Liver (tissue), 9 donors: Measurements from ENCODE around the gene NR1D1. TPM values are rescaled to one million over a fixed set of nuclear protein-coding genes. Genes with fewer than 3 reads are reported as not detected.

Experiments used
- DNase-seq: peaks from one replicate; pipeline ENCODE4 v3.0.0-alpha.2; 2017; ENCODE audit warnings: low spot score
- H3K27ac ChIP-seq, 2 donors: one replicate each; pipeline ENCODE4 v1.7.0; 2013; ENCODE audit warnings: inconsistent platforms in 2 of 2, low read length in 2 of 2, control low read depth in 1 of 2, low read depth in 1 of 2, mild to moderate bottlenecking in 1 of 2
- H3K27me3 ChIP-seq, 4 donors: one replicate each; pipeline versions ENCODE4 v1.6.1 to v1.7.0; 2013; ENCODE audit warnings: low read length in 3 of 4, inconsistent platforms in 1 of 4, mild to moderate bottlenecking in 1 of 4, moderate library complexity in 1 of 4; ENCODE audit not compliant: control insufficient read depth in 4 of 4, insufficient read depth in 4 of 4
- H3K36me3 ChIP-seq, 4 donors: one replicate each; pipeline versions ENCODE4 v1.6.1 to v1.7.0; 2013; ENCODE audit warnings: low read length in 3 of 4, mild to moderate bottlenecking in 3 of 4, low read depth in 1 of 4, moderate library complexity in 1 of 4; ENCODE audit not compliant: control insufficient read depth in 4 of 4, insufficient read depth in 3 of 4
- H3K4me1 ChIP-seq, 4 donors: one replicate each; pipeline versions ENCODE4 v1.6.1 to v1.7.0; 2013; ENCODE audit warnings: low read length in 3 of 4, mild to moderate bottlenecking in 3 of 4, moderate library complexity in 1 of 4; ENCODE audit not compliant: control insufficient read depth in 4 of 4, insufficient read depth in 4 of 4
- H3K4me3 ChIP-seq, 3 donors: one replicate each; pipeline versions ENCODE4 v1.6.1 to v1.7.0; 2013; ENCODE audit warnings: low read length in 3 of 3, control low read depth in 1 of 3, low read depth in 1 of 3, mild to moderate bottlenecking in 1 of 3
- H3K9ac ChIP-seq, 2 donors: one replicate each; pipeline ENCODE4 v1.7.0; 2013; ENCODE audit warnings: low read length in 2 of 2, mild to moderate bottlenecking in 2 of 2, moderate library complexity in 2 of 2, control low read depth in 1 of 2, low read depth in 1 of 2
- H3K9me3 ChIP-seq, 4 donors: one replicate each; pipeline versions ENCODE4 v1.6.1 to v1.7.0; 2013; ENCODE audit warnings: low read length in 3 of 4; ENCODE audit not compliant: control insufficient read depth in 4 of 4
- EGR1 ChIP-seq, 2 donors: IDR thresholded peaks; 2 replicates each; pipeline ENCODE4 v1.6.1; 2016 to 2018; ENCODE audit warnings: antibody characterized with exemption in 2 of 2, low read depth in 2 of 2
- FOXA1 ChIP-seq: IDR thresholded peaks from 2 replicates; pipeline ENCODE4 v1.6.1; 2016; ENCODE audit warnings: antibody characterized with exemption
- FOXA2 ChIP-seq: IDR thresholded peaks from 2 replicates; pipeline ENCODE4 v1.6.1; 2016; ENCODE audit warnings: antibody characterized with exemption
- GABPA ChIP-seq, 2 donors: IDR thresholded peaks in 1 of 2; conservative IDR thresholded peaks in 1 of 2; 2 replicates each; pipeline ENCODE4 v1.6.1; 2016; ENCODE audit warnings: antibody characterized with exemption in 2 of 2, mild to moderate bottlenecking in 1 of 2, moderate library complexity in 1 of 2
- HNF4G ChIP-seq: IDR thresholded peaks from 2 replicates; pipeline ENCODE4 v1.6.1; 2016; ENCODE audit warnings: antibody characterized with exemption
- NR2F2 ChIP-seq: IDR thresholded peaks from 2 replicates; pipeline ENCODE4 v1.6.1; 2016; ENCODE audit warnings: antibody characterized with exemption
- RAD21 ChIP-seq, 2 donors: IDR thresholded peaks; 2 replicates each; pipeline ENCODE4 v1.6.1; 2016; ENCODE audit warnings: antibody characterized with exemption in 2 of 2, mild to moderate bottlenecking in 2 of 2
- REST ChIP-seq: IDR thresholded peaks from 2 replicates; pipeline ENCODE4 v1.6.1; 2016; ENCODE audit warnings: antibody characterized with exemption, mild to moderate bottlenecking
- RXRA ChIP-seq, 2 donors: IDR thresholded peaks; 2 replicates each; pipeline ENCODE4 v1.6.1; 2017 to 2018; ENCODE audit warnings: antibody characterized with exemption in 2 of 2, mild to moderate bottlenecking in 1 of 2
- SP1 ChIP-seq: IDR thresholded peaks from 2 replicates; pipeline ENCODE4 v1.6.1; 2018; ENCODE audit warnings: antibody characterized with exemption, mild to moderate bottlenecking
- YY1 ChIP-seq: IDR thresholded peaks from 2 replicates; pipeline ENCODE4 v1.6.1; 2016; ENCODE audit warnings: antibody characterized with exemption, mild to moderate bottlenecking
- WGBS: extraction: QIAGEN DNeasy Blood & Tissue Kit; methylation state at CpG from one replicate; pipeline ENCODE4 v1.1.7; 2013; 5-methylcytosine and 5-hydroxymethylcytosine counted together
- polyA plus RNA-seq, 2 donors: library from polyadenylated mRNA; stranded (reverse) in 1 of 2; unstranded in 1 of 2; fragments of 200-250 nt in 1 of 2; fragments of >200 nt in 1 of 2; fragmentation: Nextera tagmentation in 1 of 2; extraction: Ambion mirVana in 1 of 2; gene quantifications; one replicate each; pipeline versions ENCODE4 v1.2.1 to v1.2.3, GENCODE V29; 2013 to 2015
- total RNA-seq, 2 donors: library from RNA; depleted of rRNA; stranded (reverse); fragments of >200 nt; gene quantifications; one replicate each; pipeline ENCODE4 v1.2.3, GENCODE V29; 2014
- TF ChIP-seq, protein P1 (sequence below): IDR thresholded peaks from 2 replicates; pipeline ENCODE4 v1.6.1; 2016; ENCODE audit warnings: antibody characterized with exemption
- TF ChIP-seq, protein P2 (sequence below): fragments of 150-350 bp; IDR thresholded peaks from 2 replicates; pipeline ENCODE4 v1.5.1; 2017; ENCODE audit warnings: improper control_type of control experiment, low read depth, low read length; ENCODE audit not compliant: missing input control
- donor health status: healthy.
- donor health status: healthy.
- donor health status: healthy.
- donor health status: healthy.
- donor health status: healthy.

NR1D1 gene
- total and polyA plus RNA-seq, 4 donors, result 0.84 to 13.7 (median 5.6) TPM

- no peak for DNase-seq
- WGBS, result 60% methylated on average over 10 of the region's 10 CpGs
- H3K9ac ChIP-seq, result no peak overlapping the region
- no peaks in the 10 kb centered on the region for H3K27me3 ChIP-seq
- H3K4me1 ChIP-seq, result peaks cover 0 to 49% (median 34%) of the 10 kb centered on the region in 4 donors
- no peaks in the 10 kb centered on the region for H3K9me3 ChIP-seq
- TF ChIP-seq REST, result no peak
- H3K4me3 ChIP-seq, result no peak overlapping the region
- no peaks in the 10 kb centered on the region for H3K36me3 ChIP-seq
- H3K27ac ChIP-seq, result no peak overlapping the region
These were observed 35.2 kb downstream of the NR1D1 start for GRCh38 chr17:40064971-40065768.

- WGBS, result 47% methylated on average over 10 of the region's 10 CpGs
- no peaks in the 10 kb centered on the region for H3K36me3 ChIP-seq
- no peak for DNase-seq
- peak overlapping the region in 1 of 2 donors; percentile 26 for H3K9ac ChIP-seq
- H3K9me3 ChIP-seq, result no peaks in the 10 kb centered on the region
- TF ChIP-seq NR2F2, result no peak
- TF ChIP-seq FOXA2, result no peak
- TF ChIP-seq RAD21 (IDR thresholded peaks at IDR 0.05), result no peak
- no peak for TF ChIP-seq EGR1 (IDR thresholded peaks at IDR 0.05; ENCODE audit: low read depth in 2 of 2)
- TF ChIP-seq FOXA1, result no peak
- TF ChIP-seq, protein P1, sequence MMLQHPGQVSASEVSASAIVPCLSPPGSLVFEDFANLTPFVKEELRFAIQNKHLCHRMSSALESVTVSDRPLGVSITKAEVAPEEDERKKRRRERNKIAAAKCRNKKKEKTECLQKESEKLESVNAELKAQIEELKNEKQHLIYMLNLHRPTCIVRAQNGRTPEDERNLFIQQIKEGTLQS, result no peak
- TF ChIP-seq, protein P2, sequence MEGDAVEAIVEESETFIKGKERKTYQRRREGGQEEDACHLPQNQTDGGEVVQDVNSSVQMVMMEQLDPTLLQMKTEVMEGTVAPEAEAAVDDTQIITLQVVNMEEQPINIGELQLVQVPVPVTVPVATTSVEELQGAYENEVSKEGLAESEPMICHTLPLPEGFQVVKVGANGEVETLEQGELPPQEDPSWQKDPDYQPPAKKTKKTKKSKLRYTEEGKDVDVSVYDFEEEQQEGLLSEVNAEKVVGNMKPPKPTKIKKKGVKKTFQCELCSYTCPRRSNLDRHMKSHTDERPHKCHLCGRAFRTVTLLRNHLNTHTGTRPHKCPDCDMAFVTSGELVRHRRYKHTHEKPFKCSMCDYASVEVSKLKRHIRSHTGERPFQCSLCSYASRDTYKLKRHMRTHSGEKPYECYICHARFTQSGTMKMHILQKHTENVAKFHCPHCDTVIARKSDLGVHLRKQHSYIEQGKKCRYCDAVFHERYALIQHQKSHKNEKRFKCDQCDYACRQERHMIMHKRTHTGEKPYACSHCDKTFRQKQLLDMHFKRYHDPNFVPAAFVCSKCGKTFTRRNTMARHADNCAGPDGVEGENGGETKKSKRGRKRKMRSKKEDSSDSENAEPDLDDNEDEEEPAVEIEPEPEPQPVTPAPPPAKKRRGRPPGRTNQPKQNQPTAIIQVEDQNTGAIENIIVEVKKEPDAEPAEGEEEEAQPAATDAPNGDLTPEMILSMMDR, result no peak
- TF ChIP-seq RXRA (IDR thresholded peaks at IDR 0.05), result no peak
- TF ChIP-seq REST, result no peak
- no peak for TF ChIP-seq SP1
- no peak for TF ChIP-seq YY1
- no peak for TF ChIP-seq GABPA (IDR thresholded peaks at IDR 0.05 in 1 of 2, conservative IDR thresholded peaks at IDR 0.05 in 1 of 2)
- TF ChIP-seq HNF4G, result no peak
- peak overlapping the region; percentile 66 to 83 for H3K27ac ChIP-seq
- peak overlapping the region in 1 of 3 donors; percentile 90 for H3K4me3 ChIP-seq
- H3K4me1 ChIP-seq, result peaks cover 0 to 39% (median 26%) of the 10 kb centered on the region in 4 donors
- H3K27me3 ChIP-seq, result no peaks in the 10 kb centered on the region
These were observed 36.4 kb downstream of the NR1D1 start for GRCh38 chr17:40063901-40064531.
